Stimulated activated CD4-positive, alpha-beta T cell treated with anti-CD3 and anti-CD28 coated beads, Interleukin-4, amount 100 ng/mL, for 24 hours (primary cell): ENCODE data around the gene PYGB.
"Not testable (repeated sequence)": the region's sequence is repeated elsewhere in the genome, so short reads cannot be mapped to it uniquely, and the experiment has no call there.

Source experiments
- DNase-seq: peaks from one replicate; pipeline ENCODE4 v3.0.0-alpha.2; 2020

Gene PYGB

GRCh38 chr20:25316506-25317190 is 68.8 kb downstream of the PYGB start:
- DNase-seq: no peak

- DNase-seq: no peak
These were observed 69.6 kb downstream of the PYGB start for GRCh38 chr20:25317351-25318075.

GRCh38 chr20:25318471-25319240 is 70.8 kb downstream of the PYGB start:
- DNase-seq: no peak

- no peak for DNase-seq
These were observed 71.6 kb downstream of the PYGB start for GRCh38 chr20:25319241-25320034.

- no peak for DNase-seq
These were observed 72.3 kb downstream of the PYGB start for GRCh38 chr20:25320035-25320800.

- DNase-seq: no peak
These were observed 73.5 kb downstream of the PYGB start for GRCh38 chr20:25321262-25321831.

GRCh38 chr20:25321991-25322390 is 74.1 kb downstream of the PYGB start:
- DNase-seq: no peak

- DNase-seq: no peak
These were observed 75.8 kb downstream of the PYGB start for GRCh38 chr20:25323496-25324246.

- DNase-seq: no peak
These were observed 76.5 kb downstream of the PYGB start for GRCh38 chr20:25324412-25324811.

- DNase-seq: no peak
These were observed 77.2 kb downstream of the PYGB start for GRCh38 chr20:25325073-25325472.

- no peak for DNase-seq
These were observed 78.1 kb downstream of the PYGB start for GRCh38 chr20:25325997-25326396.

- DNase-seq: no peak
These were observed 79.8 kb downstream of the PYGB start for GRCh38 chr20:25327521-25328235.

GRCh38 chr20:25328954-25329498 is 81.1 kb downstream of the PYGB start:
- no peak for DNase-seq

GRCh38 chr20:25334972-25335371 is 87.1 kb downstream of the PYGB start:
- not testable (repeated sequence) for DNase-seq

- DNase-seq: no peak
These were observed 88.9 kb downstream of the PYGB start for GRCh38 chr20:25336561-25337422.

GRCh38 chr20:25338112-25339023 is 90.5 kb downstream of the PYGB start:
- no peak for DNase-seq

GRCh38 chr20:25339608-25340007 is 91.7 kb downstream of the PYGB start:
- no peak for DNase-seq

GRCh38 chr20:25340380-25340779 is 92.5 kb downstream of the PYGB start:
- no peak for DNase-seq
